ENCODE results near the gene ICE1. TPM values are rescaled to one million over a fixed set of nuclear protein-coding genes. Genes with fewer than 3 reads are reported as not detected.

Gene ICE1
- total RNA-seq (2022; extraction: Qiagen RNA extraction; ENCODE audit: low read depth), result 17.2 to 25.6 TPM (median 23.6 TPM) in 5 replicates

GRCh38 chr5:5421961-5422818, at the start of gene ICE1:
TSS of gene ICE1 (plus strand) at chr5:5422677. CDS start at chr5:5422916, 239 bp downstream.

Measured in A549 treated with GW870086 at 1 μM for 4 hours (cell line).